ENCODE results near the gene ALG1L2.
"Not testable (repeated sequence)": the region's sequence is repeated elsewhere in the genome, so short reads cannot be mapped to it uniquely, and the experiment has no call there.

GRCh38 chr3:130108836-130109585, 27.4 kb downstream of the ALG1L2 start:
- TF ChIP-seq EP300, CTCF (IDR thresholded peaks at IDR 0.05): not testable (repeated sequence)
